ENCODE results near the gene TXLNB.

DNA sequence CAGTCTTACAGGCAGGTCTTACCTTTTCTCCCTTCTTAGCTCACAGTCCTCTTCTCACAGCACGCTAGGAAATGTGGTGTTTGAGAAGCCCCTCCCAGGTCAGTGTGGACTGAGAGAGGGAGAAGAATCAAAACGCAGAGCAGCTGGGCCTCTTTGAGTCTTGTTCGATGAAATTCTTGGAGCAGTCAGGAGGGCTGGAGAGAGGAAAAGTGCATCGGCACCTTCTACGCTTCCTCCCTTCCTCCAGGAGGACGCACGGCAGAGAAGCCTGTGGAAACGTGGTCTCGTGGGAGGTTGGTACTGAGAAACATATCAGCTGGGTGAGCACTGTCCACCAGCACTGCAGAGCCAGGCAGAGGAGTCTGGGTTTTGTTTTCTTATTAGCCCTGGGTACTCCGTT lies 52.7 kb downstream of the TXLNB start:
- TF ChIP-seq POLR2A (IDR thresholded peaks at IDR 0.05), result no peak
- TF ChIP-seq CTCF (IDR thresholded peaks at IDR 0.05), result no peak
- no peak for TF ChIP-seq EP300 (IDR thresholded peaks at IDR 0.05)
